Stimulated activated CD8-positive, alpha-beta memory T cell treated with anti-CD3 and anti-CD28 coated beads, Interleukin-15, amount 100 ng/mL, for 1 hour (primary cell): ENCODE measurements around the gene TNS3.
"Not testable (repeated sequence)": the region's sequence is repeated elsewhere in the genome, so short reads cannot be mapped to it uniquely, and the experiment has no call there.

ENCODE experiments used
- DNase-seq: peaks from one replicate; pipeline ENCODE4 v3.0.0-alpha.2; 2020; ENCODE audit warnings: low read depth

Gene TNS3

GRCh38 chr7:47449810-47450590 lies 131.9 kb downstream of the TNS3 start:
- DNase-seq = no peak

DNA sequence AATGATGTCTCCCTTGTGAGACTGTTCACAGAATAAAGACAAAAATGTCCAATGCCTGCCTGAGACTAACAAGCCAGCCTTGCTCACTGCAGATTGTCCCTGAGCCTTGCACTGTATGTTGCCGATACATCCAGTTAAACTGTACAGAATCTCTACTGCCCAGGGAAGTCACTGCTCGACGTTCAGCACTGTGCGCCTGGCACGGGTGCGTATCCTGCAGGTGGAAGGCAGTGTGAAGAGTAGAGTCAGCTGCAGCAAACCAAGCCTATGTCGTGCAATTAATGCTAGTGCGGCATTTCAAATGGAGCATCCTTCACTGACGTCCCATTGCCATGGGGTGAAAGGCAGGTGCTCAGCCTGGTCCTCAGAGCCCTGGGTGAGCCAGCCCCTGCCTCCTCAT lies 132.9 kb downstream of the TNS3 start:
- no peak for DNase-seq

DNA sequence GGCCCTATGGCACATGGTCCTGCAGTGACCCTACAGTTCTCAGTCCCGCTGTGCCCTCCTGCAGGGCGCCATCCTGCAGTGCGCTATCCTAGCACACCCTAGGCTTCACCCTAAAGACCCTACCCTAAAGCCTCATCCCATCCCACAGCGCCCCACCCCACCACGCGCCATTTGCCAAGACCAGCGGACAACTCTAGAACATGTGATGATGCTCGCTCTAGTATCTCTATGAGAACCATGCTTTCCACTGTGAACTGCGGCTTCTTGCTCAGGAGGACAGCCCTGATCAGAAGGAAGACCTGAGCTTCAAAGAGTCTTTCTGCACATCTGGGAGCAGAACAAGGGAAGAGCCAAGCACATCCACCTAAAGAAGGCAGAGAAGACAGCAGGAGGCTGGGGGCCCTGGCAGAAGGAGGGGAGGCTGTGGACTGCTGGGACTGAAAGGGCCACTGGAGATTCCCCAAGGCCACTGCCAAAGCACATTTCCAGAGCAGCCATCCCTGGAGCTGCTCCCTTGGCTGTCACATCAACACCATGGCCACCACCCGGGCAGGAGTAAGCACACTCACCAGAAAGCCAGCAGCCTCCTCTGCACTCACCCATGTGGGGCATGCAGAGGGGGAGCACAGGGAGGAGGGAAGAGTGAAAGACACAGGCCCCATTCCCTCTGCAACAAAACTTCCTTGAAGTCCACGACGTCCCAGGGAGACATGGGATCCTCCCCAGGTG lies 134.1 kb downstream of the TNS3 start:
- DNase-seq = no peak

DNA sequence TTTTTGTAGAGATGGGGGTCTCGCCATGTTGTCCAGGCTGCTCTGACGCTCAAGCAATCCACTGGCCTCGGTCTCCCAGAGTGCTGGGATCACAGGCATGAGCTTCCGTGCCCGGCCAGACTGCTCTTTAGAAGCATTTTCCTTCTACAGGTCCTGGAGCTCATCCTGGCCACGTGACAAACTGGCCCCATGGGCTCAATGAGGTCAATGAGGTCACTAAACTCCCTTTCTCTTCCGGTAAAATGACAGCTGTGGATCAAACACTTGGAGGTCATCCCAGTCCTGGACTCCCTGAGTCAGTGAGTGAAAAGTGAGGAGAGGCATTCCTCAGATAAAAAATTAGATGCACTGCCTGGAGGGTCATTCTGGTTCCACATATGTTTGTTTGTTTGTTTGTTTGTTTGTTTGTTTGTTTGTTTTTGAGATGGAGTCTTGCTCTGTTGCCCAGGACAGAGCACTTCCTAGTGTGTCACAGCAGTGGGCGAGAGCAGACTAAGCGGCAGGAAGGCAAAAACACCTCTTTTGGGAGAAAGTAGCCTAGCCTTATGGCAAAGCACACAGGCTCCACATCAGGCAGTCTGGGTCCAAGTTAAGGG lies 134.9 kb downstream of the TNS3 start:
- DNase-seq = no peak

GRCh38 chr7:47444376-47445098 lies 137.4 kb downstream of the TNS3 start:
- no peak for DNase-seq

DNA sequence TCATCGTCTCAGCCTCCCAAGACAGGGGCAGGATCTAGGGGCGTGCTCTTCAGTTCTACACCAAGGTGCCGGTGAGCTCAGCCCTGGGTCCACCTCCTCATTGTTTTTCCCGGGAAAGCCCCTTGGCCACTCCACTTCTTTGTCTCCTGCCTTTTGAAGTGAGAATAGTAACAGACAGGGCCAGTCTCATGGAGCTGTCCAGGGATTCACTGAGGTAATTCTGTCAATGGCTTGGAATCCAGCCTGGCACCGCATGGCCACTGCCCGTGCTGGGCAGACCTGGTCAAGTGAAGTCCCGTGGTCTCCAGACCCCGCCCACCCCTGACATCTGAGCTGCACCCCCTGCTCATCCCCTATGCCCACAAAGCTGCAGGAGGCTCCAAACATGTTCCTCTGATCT lies 138.9 kb downstream of the TNS3 start:
- no peak for DNase-seq

GRCh38 chr7:47442605-47442865 lies 139.4 kb downstream of the TNS3 start:
- DNase-seq = no peak

DNA sequence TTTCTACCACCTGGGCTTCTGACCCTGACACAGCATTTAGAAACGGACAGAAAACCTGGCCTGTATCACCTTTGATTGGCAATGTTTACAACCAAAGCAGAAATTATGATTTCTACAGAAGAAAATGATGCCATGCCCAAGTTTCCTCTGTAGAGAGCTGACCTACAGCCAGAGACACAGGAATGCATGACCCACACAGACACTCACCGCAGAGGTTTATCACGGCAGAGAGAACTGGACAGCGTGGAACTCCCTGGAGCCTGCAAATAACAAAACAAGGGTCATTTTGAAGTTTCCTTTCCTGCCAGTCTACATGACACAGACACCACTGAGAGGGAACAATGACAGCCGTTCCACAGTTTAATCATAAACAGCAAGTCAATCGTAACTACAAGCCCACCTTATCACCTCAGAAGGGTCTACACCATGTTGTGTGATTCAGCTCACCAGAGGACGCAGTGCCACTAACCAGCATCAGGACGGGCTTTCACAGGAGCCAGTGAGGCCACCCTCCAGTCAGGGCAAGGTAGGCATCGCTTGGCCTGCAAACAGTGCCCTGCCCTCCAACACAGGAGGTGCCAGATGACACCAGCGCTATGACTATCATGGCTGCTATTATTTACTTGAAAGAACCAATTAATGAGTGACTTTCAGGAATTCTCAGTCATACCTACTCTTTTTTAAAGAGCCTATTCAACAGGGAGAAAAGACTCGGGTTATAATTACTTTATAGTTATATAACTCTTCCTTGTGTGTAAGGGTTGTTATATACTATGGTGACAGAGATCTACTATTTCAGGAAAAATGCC lies 139.9 kb downstream of the TNS3 start:
- DNase-seq = no peak

DNA sequence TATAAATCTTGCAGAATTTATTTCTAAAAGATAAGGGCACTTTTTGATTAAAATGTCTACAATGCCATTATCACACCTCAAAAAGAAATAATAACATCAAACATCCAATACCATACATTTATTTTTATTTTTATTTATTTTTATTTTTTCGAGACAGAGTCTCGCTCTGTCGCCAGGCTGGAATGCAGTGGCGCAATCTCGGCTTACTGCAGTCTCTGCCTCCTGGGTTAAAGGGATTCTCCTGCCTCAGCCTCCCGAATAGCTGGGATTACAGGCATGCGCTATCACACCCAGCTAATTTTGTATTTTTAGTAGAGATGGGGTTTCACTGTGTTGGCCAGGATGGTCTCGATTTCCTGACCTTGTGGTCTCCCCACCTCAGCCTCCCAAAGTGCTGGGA lies 140.9 kb downstream of the TNS3 start:
- DNase-seq = not testable (repeated sequence)

DNA sequence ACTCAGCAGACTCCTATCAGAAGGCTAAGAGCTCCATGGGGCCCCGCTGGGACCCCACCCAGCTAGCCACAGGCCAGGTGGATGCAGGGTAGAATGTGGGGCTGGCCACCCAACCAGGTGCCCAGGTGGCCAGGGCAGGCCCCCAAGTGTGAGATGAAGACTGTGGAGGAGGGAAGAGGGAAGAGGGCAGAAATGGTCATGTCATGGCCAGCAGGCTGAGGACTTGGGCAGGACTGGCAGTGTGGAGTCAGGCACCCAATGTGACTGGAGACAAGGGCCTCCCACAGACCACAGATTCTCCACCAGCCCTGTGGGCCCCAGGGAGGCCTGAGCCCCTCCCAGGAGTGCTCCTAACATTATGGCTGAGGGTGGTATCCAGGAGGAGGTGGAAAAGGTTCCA lies 141.6 kb downstream of the TNS3 start:
- DNase-seq = no peak

DNA sequence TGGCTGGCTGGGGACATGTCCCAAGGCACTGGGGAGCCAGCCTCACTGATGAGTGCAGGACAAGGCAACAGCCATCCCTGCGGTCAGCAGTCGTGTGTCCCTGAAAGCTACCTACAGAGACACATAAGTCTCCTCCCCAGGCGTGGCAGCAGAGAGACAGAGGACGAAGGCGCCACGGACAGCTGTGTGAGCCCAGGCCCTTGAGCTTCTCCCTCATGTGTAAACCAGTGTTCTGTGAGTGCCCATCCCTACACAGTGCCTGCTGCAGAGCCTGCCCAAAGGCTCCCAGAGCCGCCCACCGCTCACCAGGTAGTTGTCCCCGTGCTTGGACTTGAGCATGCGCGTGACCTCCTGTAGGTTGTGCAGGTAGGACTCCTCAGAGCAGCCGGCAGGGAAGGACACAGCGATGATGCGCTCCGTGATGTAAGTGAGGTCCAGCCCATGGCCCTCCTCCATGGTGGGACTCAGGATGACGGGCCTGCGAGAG lies 142.7 kb downstream of the TNS3 start:
- no peak for DNase-seq

DNA sequence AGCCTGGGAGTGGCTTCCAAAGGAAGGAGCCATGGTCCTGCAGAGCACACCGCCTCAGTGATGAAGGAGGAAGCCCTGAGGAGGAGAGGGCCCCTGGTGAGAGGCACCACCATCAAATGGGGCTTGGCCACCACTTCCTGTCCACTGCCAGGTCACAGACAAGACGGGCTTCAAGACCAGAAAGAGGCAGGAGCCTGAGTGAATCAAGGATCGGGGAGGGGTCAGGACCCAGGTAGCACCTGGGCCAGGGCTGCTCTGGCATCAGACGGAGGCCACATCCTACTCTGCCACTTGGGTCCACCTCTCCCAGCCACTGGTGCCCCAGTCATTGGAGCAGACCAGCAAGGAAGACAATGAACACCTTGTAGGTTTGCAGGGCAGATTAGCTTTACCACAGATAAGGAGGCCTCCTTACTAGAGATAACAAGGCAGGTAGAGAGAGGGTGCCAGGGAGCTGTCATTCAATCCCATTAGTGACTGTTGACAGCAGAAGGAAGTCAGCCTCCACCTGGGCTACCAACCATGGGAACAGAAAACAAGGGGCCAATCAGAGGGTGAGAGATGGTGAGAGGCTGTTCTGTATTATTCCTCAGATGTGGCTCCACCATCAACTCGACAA lies 143.4 kb downstream of the TNS3 start:
- DNase-seq = no peak

DNA sequence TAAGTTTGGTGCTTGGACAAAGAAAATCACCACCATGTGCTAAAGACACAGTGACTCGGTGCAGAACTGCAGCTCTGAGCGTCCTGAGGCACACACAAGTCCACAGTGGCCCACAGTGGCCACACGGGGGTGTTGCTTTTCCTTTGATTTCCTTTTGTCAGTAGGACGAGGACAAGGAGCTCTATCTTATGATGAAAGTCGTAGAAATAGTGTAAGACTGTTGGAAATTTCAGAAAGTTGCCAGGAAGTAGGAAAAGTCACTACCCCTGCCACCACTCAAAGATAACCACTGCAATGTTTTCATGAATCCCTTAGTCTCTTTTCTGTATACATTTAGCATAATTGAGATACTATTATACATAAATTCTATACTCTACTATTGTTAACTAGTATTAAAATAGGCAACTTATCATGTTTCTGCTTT lies 146.0 kb downstream of the TNS3 start:
- no peak for DNase-seq

DNA sequence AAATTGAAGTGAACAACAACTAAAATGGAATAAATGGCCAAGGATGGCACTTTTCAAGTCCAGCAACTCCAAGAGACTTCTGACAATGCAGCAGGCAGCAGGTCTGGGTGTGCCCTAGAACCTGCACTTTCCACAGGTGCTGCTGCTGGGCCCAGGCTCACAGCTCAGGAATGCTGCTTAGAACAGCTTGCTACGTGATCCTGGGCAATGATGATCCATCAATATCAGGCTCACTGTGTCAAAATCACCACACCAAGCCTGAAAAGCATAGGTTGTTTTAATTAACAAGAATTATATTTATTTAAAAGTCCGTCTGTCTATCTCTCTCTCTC lies 148.4 kb downstream of the TNS3 start:
- DNase-seq = no peak

DNA sequence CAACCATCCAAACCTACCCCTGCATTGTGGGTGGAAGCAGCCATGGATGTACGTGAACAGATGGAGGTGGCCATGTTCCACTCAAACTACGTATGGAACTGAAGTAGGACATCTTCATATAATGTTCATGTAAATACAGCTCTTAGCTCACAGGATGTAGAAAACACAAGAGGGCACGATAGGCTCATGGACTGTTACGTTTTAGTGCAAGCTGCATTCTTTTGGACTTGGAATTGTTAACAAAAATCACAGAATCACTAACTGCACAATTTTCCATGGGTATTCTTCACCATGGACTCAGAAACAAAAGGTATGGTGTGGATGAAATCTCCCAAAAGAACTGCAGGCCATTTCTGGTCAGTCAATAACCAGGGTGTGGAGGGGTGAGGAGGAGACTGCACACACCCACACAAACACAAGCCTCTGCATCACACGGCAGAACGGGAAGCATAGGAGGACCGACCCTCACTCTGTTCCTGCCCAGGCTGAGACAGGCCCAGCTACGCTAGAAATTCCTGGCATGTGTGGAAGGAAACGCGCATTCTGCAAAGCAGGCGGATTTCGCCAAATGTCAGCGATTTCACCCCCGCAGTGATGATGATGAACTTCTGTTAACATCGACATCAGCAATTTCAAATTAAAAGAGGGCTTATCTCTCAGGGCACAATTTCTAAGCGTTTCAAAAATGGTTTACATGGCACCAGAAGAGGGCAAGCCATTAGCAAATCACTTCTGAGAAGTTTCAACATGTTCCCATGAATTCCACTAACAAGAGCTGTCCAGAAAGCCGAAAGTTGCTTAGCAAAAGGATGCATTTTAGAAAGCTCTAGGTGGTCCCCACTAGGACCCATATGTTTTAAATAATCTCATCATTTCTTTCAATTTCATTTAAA lies 149.0 kb downstream of the TNS3 start:
- DNase-seq = no peak

GRCh38 chr7:47430422-47430821 lies 151.5 kb downstream of the TNS3 start:
- no peak for DNase-seq

GRCh38 chr7:47428768-47429472 lies 153.0 kb downstream of the TNS3 start:
- DNase-seq = no peak

DNA sequence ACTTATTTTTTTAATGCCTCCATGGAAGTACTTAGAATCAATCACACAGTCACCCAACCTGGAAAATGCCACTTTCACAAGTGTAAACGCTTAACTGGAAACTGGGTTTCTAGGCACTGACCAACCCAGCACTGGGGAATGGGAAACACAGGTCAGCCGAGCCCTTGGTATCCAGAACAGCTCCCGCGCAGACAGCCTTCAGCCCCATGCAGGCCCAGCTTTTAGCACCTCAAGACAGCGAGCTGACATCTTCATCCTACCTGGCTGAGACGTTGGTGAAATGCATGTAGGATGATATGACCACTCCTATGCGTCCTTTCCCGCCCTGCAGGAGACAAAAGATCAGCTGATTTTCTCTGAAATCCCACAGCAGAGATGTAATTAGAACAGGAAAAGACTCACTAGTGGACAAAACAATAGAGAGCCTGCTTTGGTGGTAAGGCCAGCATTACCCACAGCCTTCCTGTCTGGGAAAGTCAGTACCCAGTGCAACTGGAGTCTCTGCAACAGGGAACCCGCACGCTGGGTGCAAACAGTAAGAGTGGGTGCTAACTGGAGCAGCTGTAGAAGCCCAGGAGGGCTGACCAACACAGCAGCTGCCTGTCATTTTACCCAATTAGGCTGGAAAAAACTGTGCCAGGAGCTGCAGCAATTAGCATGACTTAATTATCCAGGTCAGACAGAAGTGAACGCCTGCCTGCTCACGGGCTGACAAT lies 153.7 kb downstream of the TNS3 start:
- DNase-seq = no peak

- no peak for DNase-seq
Measured at GRCh38 chr7:47427051-47427643, 154.8 kb downstream of the TNS3 start.
